IMR-90 (cell line): Measurements from ENCODE around the gene MRTFA. TPM values are rescaled to one million over a fixed set of nuclear protein-coding genes. Genes with fewer than 3 reads are reported as not detected.
A peak's percentile ranks its signal among the peaks of the same experiment; 100 is the strongest.

ENCODE experiments used
- ATAC-seq: fragments of 200-7000 bp; cut with Tn5 transposase; 2 replicates; pipeline ENCODE4 v1.9.1; 2020; ENCODE audit warnings: low read depth, mild to moderate bottlenecking, moderate library complexity
- BruUV-seq: library from RNA; stranded (reverse); fragments of 400-500 nt; replicated peaks from 2 replicates; lab custom pipeline; 2021; lab: Mats Ljungman, UMichigan
- CTCF ChIA-PET: fragments of 300-600 bp; formaldehyde crosslinking; extraction: SDS; loops from one replicate; lab custom pipeline; 2021; ENCODE audit warnings: antibody characterized with exemption; lab: Yijun Ruan, JAX
- POLR2A ChIA-PET: fragments of 300-600 bp; sonication (Branson Sonifier 250); formaldehyde crosslinking; loops from one replicate; lab custom pipeline; 2022; ENCODE audit warnings: antibody characterized with exemption; ENCODE audit not compliant: unreplicated experiment; lab: Charles Lee
- DNase-seq: peaks from one replicate; pipeline ENCODE4 v3.0.0; 2013
- H2AFZ ChIP-seq: replicated peaks from 2 replicates; pipeline ENCODE3; 2013; ENCODE audit warnings: low read length, mild to moderate bottlenecking; ENCODE audit not compliant: poor library complexity
- H2AK5ac ChIP-seq: 2 replicates; pipeline ENCODE4 v1.6.1; 2013; ENCODE audit warnings: low read depth, low read length, inconsistent platforms
- H2AK9ac ChIP-seq: replicated peaks from 2 replicates; pipeline ENCODE3; 2013; ENCODE audit warnings: mild to moderate bottlenecking, low read depth, low read length, moderate library complexity; ENCODE audit not compliant: poor library complexity
- H2BK120ac ChIP-seq: 2 replicates; pipeline ENCODE4 v1.6.1; 2013; ENCODE audit warnings: low read depth, low read length, inconsistent platforms
- H2BK15ac ChIP-seq: 3 replicates; pipeline ENCODE4 v1.6.1; 2013; ENCODE audit warnings: low read depth, low read length, inconsistent platforms
- H2BK20ac ChIP-seq: 2 replicates; pipeline ENCODE4 v1.6.1; 2013; ENCODE audit warnings: low read depth, mild to moderate bottlenecking, inconsistent platforms, low read length, moderate library complexity
- H2BK5ac ChIP-seq: 2 replicates; pipeline ENCODE4 v1.6.1; 2013; ENCODE audit warnings: mild to moderate bottlenecking, low read depth, low read length, inconsistent platforms; ENCODE audit not compliant: poor library complexity, severe bottlenecking
- H3K14ac ChIP-seq: replicated peaks from 2 replicates; pipeline ENCODE4 v1.6.1; 2013; ENCODE audit warnings: low read depth, low read length, inconsistent platforms
- H3K18ac ChIP-seq: 2 replicates; pipeline ENCODE4 v1.6.1; 2013; ENCODE audit warnings: low read depth, low read length, control low read depth
- H3K23ac ChIP-seq: 2 replicates; pipeline ENCODE4 v1.6.1; 2013; ENCODE audit warnings: low read depth, low read length, inconsistent platforms
- H3K27ac ChIP-seq: 2 replicates; pipeline ENCODE4 v1.5.1; 2013; ENCODE audit warnings: mild to moderate bottlenecking, control low read depth, low read length; ENCODE audit not compliant: insufficient read depth
- H3K27me3 ChIP-seq: 2 replicates; pipeline ENCODE4 v1.6.1; 2013; ENCODE audit warnings: low read length; ENCODE audit not compliant: control insufficient read depth, insufficient read depth
- H3K36me3 ChIP-seq: 2 replicates; pipeline ENCODE4 v1.6.1; 2013; ENCODE audit warnings: low read length, mixed read lengths; ENCODE audit not compliant: control insufficient read depth, insufficient read depth
- H3K4ac ChIP-seq: 2 replicates; pipeline ENCODE4 v1.6.1; 2013; ENCODE audit warnings: low read depth, low read length, inconsistent platforms
- H3K4me1 ChIP-seq: 2 replicates; pipeline ENCODE4 v1.6.1; 2013; ENCODE audit warnings: low read length, mixed read lengths; ENCODE audit not compliant: control insufficient read depth, insufficient read depth
- H3K4me2 ChIP-seq: 2 replicates; pipeline ENCODE4 v1.6.1; 2013; ENCODE audit warnings: low read depth, mild to moderate bottlenecking, control low read depth, low read length, moderate library complexity
- H3K4me3 ChIP-seq: 2 replicates; pipeline ENCODE4 v1.5.1; 2013; ENCODE audit warnings: low read depth, mild to moderate bottlenecking, control low read depth, low read length, moderate library complexity; ENCODE audit not compliant: insufficient read depth
- H3K56ac ChIP-seq: 2 replicates; pipeline ENCODE4 v1.6.1; 2013; ENCODE audit warnings: low read length, inconsistent platforms; ENCODE audit not compliant: insufficient read depth; ENCODE audit errors: extremely low read depth
- H3K79me1 ChIP-seq, 2 experiments: 2 replicates each; pipeline ENCODE4 v1.6.1; 2013; ENCODE audit warnings: low read length in 2 of 2, inconsistent platforms in 1 of 2, low read depth in 1 of 2
- H3K9ac ChIP-seq: 2 replicates; pipeline ENCODE4 v1.6.1; 2013; ENCODE audit warnings: low read depth, low read length, control low read depth
- H3K9me1 ChIP-seq: 2 replicates; pipeline ENCODE4 v1.6.1; 2013; ENCODE audit warnings: low read length, inconsistent platforms; ENCODE audit not compliant: insufficient read depth
- H3K9me3 ChIP-seq: 2 replicates; pipeline ENCODE4 v1.6.1; 2013; ENCODE audit warnings: low read length; ENCODE audit not compliant: control insufficient read depth, insufficient read depth
- H4K20me1 ChIP-seq: 2 replicates; pipeline ENCODE4 v1.6.1; 2013; ENCODE audit warnings: low read length, inconsistent platforms; ENCODE audit not compliant: insufficient read depth
- H4K5ac ChIP-seq: 2 replicates; pipeline ENCODE4 v1.6.1; 2013; ENCODE audit warnings: mild to moderate bottlenecking, low read depth, low read length, control low read depth
- H4K8ac ChIP-seq, 2 experiments: 2 replicates each; pipeline ENCODE4 v1.6.1; 2013; ENCODE audit warnings: low read depth in 2 of 2, low read length in 2 of 2, control low read depth in 1 of 2, inconsistent platforms in 1 of 2
- H4K91ac ChIP-seq: 2 replicates; pipeline ENCODE4 v1.6.1; 2013; ENCODE audit warnings: low read depth, low read length, inconsistent platforms; ENCODE audit not compliant: insufficient read depth
- BHLHE40 ChIP-seq: fragments of 150-350 bp; IDR thresholded peaks from 2 replicates; pipeline ENCODE4 v1.6.1; 2016; ENCODE audit warnings: mild to moderate bottlenecking, low read depth, low read length
- RAD21 ChIP-seq: IDR thresholded peaks from 2 replicates; pipeline ENCODE4 v1.6.1; 2012; ENCODE audit warnings: low read length, improper control_type of control experiment
- RCOR1 ChIP-seq: IDR thresholded peaks from 2 replicates; pipeline ENCODE4 v1.6.1; 2012; ENCODE audit warnings: mild to moderate bottlenecking, low read length, improper control_type of control experiment; ENCODE audit not compliant: insufficient replicate concordance
- SMC3 ChIP-seq: fragments of 150-350 bp; IDR thresholded peaks from 2 replicates; pipeline ENCODE4 v1.6.1; 2016; ENCODE audit warnings: low read depth, mild to moderate bottlenecking, antibody characterized with exemption, low read length, moderate library complexity
- USF2 ChIP-seq: fragments of 150-350 bp; IDR thresholded peaks from 2 replicates; pipeline ENCODE4 v1.6.1; 2017; ENCODE audit warnings: mild to moderate bottlenecking, antibody characterized with exemption, low read length, low read depth
- WGBS, 2 experiments: methylation state at CpG; one replicate each; pipeline versions ENCODE4 v1.1.5 to v1.1.7; 2013; ENCODE audit warnings: missing lambda C conversion rate in 2 of 2; ENCODE audit not compliant: insufficient read length in 1 of 2; ENCODE audit errors: extremely low coverage in 2 of 2; 5-methylcytosine and 5-hydroxymethylcytosine counted together
- dilution Hi-C: fragments of 300-500 bp; cut with HindIII; formaldehyde crosslinking; loops from one replicate; pipeline ENCODE4 v1.14.3; 2018; ENCODE audit warnings: low sequenced_read_pairs; ENCODE audit not compliant: unreplicated experiment
- in situ Hi-C: fragments of 300-500 bp; cut with MboI; formaldehyde crosslinking; loops from 3 replicates; pipeline ENCODE4 v1.14.3; 2019; ENCODE audit warnings: low sequenced_read_pairs, inconsistent platforms, mixed read lengths
- intact Hi-C: fragments of 100-400 bp; cut with micrococcal nuclease; formaldehyde crosslinking; loops from 2 replicates; pipeline ENCODE4 v1.10.0; 2022
- polyA plus RNA-seq, 3 experiments: library from polyadenylated mRNA; depleted of rRNA; stranded (reverse); fragments of >200 nt; gene quantifications; 2 replicates each; pipeline ENCODE4 v1.2.3, GENCODE V29; 2012; ENCODE audit warnings: low replicate concordance in 1 of 3
- total RNA-seq: library from RNA; depleted of rRNA; stranded (reverse); fragments of >200 nt; gene quantifications from 2 replicates; pipeline ENCODE4 v1.2.3, GENCODE V29; 2012

The MRTFA gene
- total and polyA plus RNA-seq, 2 of the 4 experiments (the other 2 are of a cell fraction) = 12.5 to 17.2 TPM

- H3K4ac ChIP-seq = no peak overlapping the region
- TF ChIP-seq SMC3 = no peak
- no peak for TF ChIP-seq BHLHE40
- no peak for TF ChIP-seq USF2
- no peak for TF ChIP-seq RAD21
- no peak for TF ChIP-seq RCOR1
- H3K14ac ChIP-seq = 0 out of 2 replicates have a peak overlapping the region, but pooled peaks have one; percentile 48
- no peak overlapping the region for H2BK20ac ChIP-seq
- H3K23ac ChIP-seq = peak overlapping the region; percentile 35; the same call in 1 of the 2 replicates
- H2AK9ac ChIP-seq = no peak overlapping the region
- H2AFZ ChIP-seq = no peak overlapping the region
- no peak overlapping the region for H2AK5ac ChIP-seq
- in situ Hi-C loops (no loop called here), dilution Hi-C loops (no loop called here), intact Hi-C loops (no loop called here)
- H3K9me1 ChIP-seq = peaks cover 7% of the 10 kb centered on the region
- no peaks in the 10 kb centered on the region for H3K9me3 ChIP-seq
- BruUV-seq = no TSS peak
- no peak overlapping the region for H2BK5ac ChIP-seq
- H4K5ac ChIP-seq = no peak overlapping the region
- ATAC-seq (no peak), DNase-seq (no peak)
- H3K4me2 ChIP-seq = no peak overlapping the region
- CTCF ChIA-PET = no interaction called here
- H3K27me3 ChIP-seq = no peaks in the 10 kb centered on the region
- no peak overlapping the region for H3K56ac ChIP-seq
- POLR2A ChIA-PET = no interaction called here
- H3K79me1 ChIP-seq = peaks cover 21 to 49% of the 10 kb centered on the region in 2 experiments
- H2BK120ac ChIP-seq = no peak overlapping the region
- H3K4me3 ChIP-seq = no peak overlapping the region
- H3K27ac ChIP-seq = no peak overlapping the region
- H3K18ac ChIP-seq = no peak overlapping the region
- no peak overlapping the region for H2BK15ac ChIP-seq
- no peaks in the 10 kb centered on the region for H3K4me1 ChIP-seq
- H4K8ac ChIP-seq = no peak overlapping the region
- no peak overlapping the region for H4K91ac ChIP-seq
- peaks cover 3% of the 10 kb centered on the region for H3K36me3 ChIP-seq
- no peak overlapping the region for H3K9ac ChIP-seq
- whole genome bisulfite sequencing, 2 experiments = 100% methylated on average over 1 of the region's 2 CpGs; no CpG with 5 or more reads in 1 of the 2 experiments
- peaks cover 9% of the 10 kb centered on the region; the same call in 1 of the 2 replicates for H4K20me1 ChIP-seq
Observed at GRCh38 chr22:40541300-40541699, 95.2 kb downstream of the MRTFA start.
